T-helper 9 cell (primary cell): ENCODE measurements around the gene PCDHGC3.
"Not testable (repeated sequence)": the region's sequence is repeated elsewhere in the genome, so short reads cannot be mapped to it uniquely, and the experiment has no call there.

ENCODE experiments used
- DNase-seq: peaks from one replicate; pipeline ENCODE4 v3.0.0-alpha.2; 2020
- total RNA-seq, 2 donors: gene quantifications; one replicate each; lab custom pipeline; 2026; lab: John Stamatoyannopoulos, UW

The PCDHGC3 gene
- 0 reads per million in 2 donors for total RNA-seq

- no peak for DNase-seq
Measured at GRCh38 chr5:141475625-141476131, at the start of gene PCDHGC3. TSS of gene PCDHGC3 (plus strand) at chr5:141475966. CDS start at chr5:141476117, 151 bp downstream.

DNA sequence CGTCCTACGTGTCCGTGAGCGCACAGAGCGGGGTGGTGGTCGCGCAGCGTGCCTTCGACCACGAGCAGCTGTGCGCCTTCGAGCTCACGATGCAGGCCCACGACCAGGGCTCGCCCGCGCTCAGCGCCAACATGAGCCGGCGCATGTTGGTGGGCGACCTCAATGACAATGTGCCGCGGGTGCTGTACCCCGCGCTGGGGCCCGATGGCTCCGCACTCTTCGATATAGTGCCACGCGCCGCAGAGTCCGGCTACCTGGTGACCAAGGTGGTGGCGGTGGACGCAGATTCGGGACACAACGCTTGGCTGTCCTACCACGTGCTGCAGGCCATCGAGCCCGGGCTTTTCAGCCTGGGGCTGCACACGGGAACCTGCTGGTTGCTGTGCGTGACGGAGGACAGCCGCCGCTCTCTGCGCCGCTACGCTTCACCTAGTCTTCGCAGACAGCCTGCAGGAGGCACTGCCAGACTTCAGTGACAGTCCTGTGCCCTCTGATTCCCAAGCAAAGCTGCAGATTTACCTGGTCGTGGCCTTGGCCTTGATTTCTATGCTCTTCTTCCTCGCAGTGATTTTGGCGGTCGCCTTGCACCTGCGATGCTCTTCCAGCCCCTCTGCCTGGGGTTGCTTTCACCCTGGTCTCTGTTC lies 47.9 kb upstream of the PCDHGC3 start:
- no peak for DNase-seq

DNA sequence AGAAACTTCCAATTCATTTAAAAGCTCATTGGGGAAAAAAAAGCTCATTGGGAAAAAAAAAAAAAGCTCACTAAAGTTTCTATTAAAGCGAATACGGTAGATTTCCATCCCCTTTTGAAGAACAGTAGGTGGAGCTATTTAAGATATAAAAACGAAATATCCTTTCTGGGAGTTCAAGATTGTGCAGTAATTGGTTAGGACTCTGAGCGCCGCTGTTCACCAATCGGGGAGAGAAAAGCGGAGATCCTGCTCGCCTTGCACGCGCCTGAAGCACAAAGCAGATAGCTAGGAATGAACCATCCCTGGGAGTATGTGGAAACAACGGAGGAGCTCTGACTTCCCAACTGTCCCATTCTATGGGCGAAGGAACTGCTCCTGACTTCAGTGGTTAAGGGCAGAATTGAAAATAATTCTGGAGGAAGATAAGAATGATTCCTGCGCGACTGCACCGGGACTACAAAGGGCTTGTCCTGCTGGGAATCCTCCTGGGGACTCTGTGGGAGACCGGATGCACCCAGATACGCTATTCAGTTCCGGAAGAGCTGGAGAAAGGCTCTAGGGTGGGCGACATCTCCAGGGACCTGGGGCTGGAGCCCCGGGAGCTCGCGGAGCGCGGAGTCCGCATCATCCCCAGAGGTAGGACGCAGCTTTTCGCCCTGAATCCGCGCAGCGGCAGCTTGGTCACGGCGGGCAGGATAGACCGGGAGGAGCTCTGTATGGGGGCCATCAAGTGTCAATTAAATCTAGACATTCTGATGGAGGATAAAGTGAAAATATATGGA lies 45.2 kb upstream of the PCDHGC3 start, which contains the start of gene PCDHGA12:
Gene PCDHGA12 (plus strand): TSS at position 176 of the 782 bp plus-strand sequence. CDS start 253 bp downstream, at position 429.
- DNase-seq = no peak

DNA sequence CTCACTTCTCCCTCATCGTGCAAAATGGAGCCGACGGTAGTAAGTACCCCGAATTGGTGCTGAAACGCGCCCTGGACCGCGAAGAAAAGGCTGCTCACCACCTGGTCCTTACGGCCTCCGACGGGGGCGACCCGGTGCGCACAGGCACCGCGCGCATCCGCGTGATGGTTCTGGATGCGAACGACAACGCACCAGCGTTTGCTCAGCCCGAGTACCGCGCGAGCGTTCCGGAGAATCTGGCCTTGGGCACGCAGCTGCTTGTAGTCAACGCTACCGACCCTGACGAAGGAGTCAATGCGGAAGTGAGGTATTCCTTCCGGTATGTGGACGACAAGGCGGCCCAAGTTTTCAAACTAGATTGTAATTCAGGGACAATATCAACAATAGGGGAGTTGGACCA lies 44.5 kb upstream of the PCDHGC3 start:
- no peak for DNase-seq

- DNase-seq = not testable (repeated sequence)
Measured at GRCh38 chr5:141432308-141432707, 43.5 kb upstream of the PCDHGC3 start.

GRCh38 chr5:141432726-141433125 lies 43.0 kb upstream of the PCDHGC3 start:
- not testable (repeated sequence) for DNase-seq

DNA sequence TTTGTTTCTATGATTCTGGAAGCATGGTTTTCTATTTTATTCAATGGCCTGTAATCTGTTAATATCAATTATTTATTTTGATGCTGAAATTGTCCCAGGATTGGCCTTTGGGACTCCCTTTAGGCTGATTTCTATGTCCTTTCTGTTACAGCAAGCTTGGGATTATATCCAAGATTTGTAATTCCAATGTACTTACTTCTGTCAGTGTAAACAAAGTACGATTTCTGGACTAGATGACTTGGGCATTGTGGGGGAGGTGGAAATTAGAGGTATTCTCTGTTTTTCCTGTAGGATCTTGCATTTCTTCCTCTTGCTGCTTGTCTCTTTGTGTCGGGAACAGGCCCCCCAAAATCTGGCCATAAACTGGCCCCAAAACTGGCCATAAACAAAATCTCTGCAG lies 41.8 kb upstream of the PCDHGC3 start:
- no peak for DNase-seq

- DNase-seq = no peak
Measured at GRCh38 chr5:141437221-141437620, 38.5 kb upstream of the PCDHGC3 start.

- DNase-seq = no peak
Measured at GRCh38 chr5:141439411-141440141, 36.2 kb upstream of the PCDHGC3 start.

GRCh38 chr5:141440341-141440740 lies 35.4 kb upstream of the PCDHGC3 start:
- DNase-seq = no peak

DNA sequence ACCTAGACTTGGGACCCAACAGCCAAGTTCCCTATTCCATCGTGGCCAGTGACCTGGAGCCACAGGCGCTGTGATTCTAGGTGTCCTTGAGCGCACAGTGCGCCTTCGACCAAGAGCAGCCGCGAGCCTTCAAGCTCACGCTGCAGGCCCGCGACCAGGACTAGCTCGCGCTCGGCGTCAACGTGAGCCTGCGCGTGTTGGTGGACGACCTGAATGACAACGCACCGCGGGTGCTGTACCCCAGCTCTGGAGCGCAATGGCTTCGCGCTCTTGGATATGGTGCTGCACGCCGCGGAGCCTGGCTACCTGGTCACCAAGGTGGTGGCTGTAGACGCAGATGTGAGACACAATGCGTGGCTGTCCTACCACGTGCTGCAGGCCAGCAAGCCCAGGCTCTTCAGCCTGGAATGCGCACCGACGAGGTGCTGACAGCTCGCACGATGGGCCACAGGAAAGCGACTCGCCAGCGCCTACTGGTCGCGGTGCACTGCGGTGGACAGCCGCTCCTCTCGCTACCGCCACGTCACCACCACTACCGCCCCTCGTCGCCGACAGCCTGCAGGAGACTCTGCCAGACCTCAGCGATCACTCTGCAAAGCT lies 34.1 kb upstream of the PCDHGC3 start:
- DNase-seq = no peak

- no peak for DNase-seq
Measured at GRCh38 chr5:141465351-141465750, 10.4 kb upstream of the PCDHGC3 start.

- no peak for DNase-seq
Measured at GRCh38 chr5:141476132-141476911, 556 bp downstream of the PCDHGC3 start.

DNA sequence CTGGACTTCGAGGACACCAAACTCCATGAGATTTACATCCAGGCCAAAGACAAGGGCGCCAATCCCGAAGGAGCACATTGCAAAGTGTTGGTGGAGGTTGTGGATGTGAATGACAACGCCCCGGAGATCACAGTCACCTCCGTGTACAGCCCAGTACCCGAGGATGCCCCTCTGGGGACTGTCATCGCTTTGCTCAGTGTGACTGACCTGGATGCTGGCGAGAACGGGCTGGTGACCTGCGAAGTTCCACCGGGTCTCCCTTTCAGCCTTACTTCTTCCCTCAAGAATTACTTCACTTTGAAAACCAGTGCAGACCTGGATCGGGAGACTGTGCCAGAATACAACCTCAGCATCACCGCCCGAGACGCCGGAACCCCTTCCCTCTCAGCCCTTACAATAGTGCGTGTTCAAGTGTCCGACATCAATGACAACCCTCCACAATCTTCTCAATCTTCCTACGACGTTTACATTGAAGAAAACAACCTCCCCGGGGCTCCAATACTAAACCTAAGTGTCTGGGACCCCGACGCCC lies 1.3 kb downstream of the PCDHGC3 start:
- no peak for DNase-seq

- DNase-seq = no peak
Measured at GRCh38 chr5:141477815-141478214, 2.0 kb downstream of the PCDHGC3 start.

GRCh38 chr5:141478321-141478945 lies 2.7 kb downstream of the PCDHGC3 start:
- DNase-seq = no peak

- DNase-seq = no peak
Measured at GRCh38 chr5:141479776-141480175, 4.0 kb downstream of the PCDHGC3 start.

GRCh38 chr5:141483902-141484301 lies 8.1 kb downstream of the PCDHGC3 start:
- DNase-seq = no peak

DNA sequence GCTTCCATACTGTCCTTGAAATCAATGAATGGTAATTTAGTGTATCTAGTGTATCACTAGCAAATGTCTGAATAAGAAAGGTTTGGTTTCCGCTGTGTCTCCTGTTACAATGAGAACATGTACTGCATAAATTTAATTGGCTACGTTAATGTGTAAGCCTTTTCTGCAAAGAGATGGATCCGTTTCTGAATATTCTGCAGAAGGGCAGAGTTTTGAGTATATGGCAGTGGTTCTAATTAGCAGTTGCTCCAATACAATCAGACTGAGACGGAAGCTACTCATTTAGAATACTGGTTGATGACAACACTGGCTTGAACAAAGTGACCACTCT lies 8.5 kb downstream of the PCDHGC3 start:
- no peak for DNase-seq

- DNase-seq = no peak
Measured at GRCh38 chr5:141484641-141485311, 9.0 kb downstream of the PCDHGC3 start, which contains the start of gene PCDHGC4. TSS of gene PCDHGC4 (plus strand) at chr5:141485030. CDS start at chr5:141485174, 144 bp downstream.
